Umbilical cord (tissue), 2 donors: ENCODE data around the gene SPDYE8. TPM values are rescaled to one million over a fixed set of nuclear protein-coding genes. Genes with fewer than 3 reads are reported as not detected.
"Not testable (repeated sequence)": the region's sequence is repeated elsewhere in the genome, so short reads cannot be mapped to it uniquely, and the experiment has no call there.

ENCODE experiments used
- DNase-seq: peaks from one replicate; pipeline ENCODE4 v3.0.0-alpha.2; 2015; ENCODE audit warnings: low spot score
- total RNA-seq: library from RNA; depleted of rRNA; stranded (reverse); fragments of >200 nt; gene quantifications from one replicate; pipeline ENCODE4 v1.2.3, GENCODE V29; 2014; ENCODE audit warnings: low replicate concordance; ENCODE audit not compliant: insufficient read depth

Gene SPDYE8, protein sequence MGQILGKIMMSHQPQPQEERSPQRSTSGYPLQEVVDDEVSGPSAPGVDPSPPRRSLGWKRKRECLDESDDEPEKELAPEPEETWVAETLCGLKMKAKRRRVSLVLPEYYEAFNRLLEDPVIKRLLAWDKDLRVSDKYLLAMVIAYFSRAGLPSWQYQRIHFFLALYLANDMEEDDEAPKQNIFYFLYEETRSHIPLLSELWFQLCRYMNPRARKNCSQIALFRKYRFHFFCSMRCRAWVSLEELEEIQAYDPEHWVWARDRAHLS
- 0.48 TPM for total RNA-seq

DNA sequence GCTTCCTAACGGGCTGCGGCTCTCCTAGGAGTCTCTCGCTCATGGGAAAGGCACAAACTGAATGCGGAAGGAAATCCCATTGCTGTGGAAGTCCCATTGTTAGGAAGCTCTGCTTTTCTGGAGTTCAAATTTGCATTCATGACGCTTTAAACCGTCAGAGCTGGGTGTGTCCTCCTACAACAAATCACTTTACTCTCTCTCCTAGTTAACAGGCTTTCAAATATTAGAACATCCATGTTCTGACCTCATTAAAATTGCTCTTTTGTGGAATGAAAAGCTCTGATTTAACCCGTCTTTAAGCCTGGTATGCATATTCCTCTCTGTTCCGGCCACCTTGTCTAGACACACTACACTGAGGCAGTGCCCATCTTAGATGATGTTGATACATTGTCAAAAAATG lies at the start of gene SPDYE8:
SPDYE8 (minus strand) TSS at position 101 of the 400 bp plus-strand sequence. CDS start 1,800 bp downstream, outside the sequence.
- not testable (repeated sequence) for DNase-seq

DNA sequence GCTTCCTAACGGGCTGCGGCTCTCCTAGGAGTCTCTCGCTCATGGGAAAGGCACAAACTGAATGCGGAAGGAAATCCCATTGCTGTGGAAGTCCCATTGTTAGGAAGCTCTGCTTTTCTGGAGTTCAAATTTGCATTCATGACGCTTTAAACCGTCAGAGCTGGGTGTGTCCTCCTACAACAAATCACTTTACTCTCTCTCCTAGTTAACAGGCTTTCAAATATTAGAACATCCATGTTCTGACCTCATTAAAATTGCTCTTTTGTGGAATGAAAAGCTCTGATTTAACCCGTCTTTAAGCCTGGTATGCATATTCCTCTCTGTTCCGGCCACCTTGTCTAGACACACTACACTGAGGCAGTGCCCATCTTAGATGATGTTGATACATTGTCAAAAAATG lies 28.2 kb upstream of the SPDYE8 start, which contains the start of gene SPDYE11:
SPDYE11 (minus strand) TSS at position 101 of the 400 bp plus-strand sequence. CDS start 1,800 bp downstream, outside the sequence.
- DNase-seq = not testable (repeated sequence)

DNA sequence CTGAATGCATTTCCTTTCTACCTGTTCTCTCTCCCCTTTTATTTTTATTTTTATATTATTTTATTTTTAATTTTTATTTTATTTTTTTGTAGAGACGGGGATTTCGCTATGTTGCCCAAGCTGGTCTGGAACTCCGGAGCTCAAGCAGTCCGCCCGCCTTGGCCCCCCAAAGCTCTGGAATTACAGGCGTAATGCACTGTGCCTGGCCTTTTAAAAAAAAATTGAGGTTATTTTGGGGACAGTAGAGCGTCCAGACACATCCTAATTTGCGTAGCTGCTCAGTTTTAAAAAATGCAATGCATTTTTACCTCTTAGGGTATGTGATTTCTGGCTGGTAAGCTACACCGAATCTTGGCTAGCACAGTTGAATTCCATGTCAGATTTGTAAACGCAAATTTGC lies 23.1 kb downstream of the SPDYE8 start:
- not testable (repeated sequence) for DNase-seq

DNA sequence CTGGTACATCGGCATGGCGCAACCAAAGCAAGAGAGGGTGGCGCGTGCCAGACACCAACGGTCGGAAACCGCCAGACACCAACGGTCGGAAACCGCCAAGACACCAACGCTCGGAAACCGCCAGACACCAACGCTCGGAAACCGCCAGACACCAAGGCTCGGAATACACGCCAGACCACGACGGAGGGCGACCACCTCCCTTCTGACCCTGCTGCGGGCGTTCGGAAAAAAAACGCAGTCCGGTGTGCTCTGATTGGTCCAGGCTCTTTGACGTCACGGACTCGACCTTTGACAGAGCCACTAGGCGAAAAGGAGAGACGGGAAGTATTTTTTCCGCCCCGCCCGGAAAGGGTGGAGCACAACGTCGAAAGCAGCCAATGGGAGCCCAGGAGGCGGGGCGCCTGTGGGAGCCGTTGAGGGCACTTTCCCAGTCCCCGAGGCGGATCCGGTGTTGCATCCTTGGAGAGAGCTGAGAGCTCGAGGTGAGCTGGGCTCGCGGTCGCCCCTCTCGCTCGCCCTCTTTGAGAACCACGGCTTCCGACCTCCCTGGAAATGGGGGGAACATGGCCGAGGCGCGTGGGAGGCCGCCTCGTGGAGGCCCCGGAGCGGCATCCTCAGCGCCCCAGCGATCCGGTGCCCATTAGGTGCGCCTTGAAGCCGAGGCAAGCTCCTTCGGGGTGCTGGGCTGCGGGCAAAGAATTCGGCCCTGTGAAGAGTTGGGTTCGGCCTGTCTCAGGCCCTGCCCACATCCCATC lies 23.7 kb downstream of the SPDYE8 start:
- DNase-seq = not testable (repeated sequence)

DNA sequence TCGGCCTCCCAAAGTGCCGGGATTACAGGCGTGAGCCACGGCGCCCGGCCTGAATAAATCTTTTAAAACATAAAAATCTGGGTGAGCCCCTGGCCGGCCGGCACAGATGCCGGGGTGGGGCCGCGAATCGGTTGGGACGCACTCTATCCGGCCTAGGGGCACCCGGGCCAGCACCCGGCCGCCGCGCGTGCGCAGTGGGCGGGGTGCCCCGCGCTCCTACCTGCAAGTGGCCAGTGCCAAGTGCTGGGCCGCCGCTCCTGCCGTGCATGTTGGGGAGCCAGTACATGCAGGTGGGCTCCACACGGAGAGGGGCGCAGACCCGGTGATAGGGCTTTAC lies 24.2 kb downstream of the SPDYE8 start:
- not testable (repeated sequence) for DNase-seq

DNA sequence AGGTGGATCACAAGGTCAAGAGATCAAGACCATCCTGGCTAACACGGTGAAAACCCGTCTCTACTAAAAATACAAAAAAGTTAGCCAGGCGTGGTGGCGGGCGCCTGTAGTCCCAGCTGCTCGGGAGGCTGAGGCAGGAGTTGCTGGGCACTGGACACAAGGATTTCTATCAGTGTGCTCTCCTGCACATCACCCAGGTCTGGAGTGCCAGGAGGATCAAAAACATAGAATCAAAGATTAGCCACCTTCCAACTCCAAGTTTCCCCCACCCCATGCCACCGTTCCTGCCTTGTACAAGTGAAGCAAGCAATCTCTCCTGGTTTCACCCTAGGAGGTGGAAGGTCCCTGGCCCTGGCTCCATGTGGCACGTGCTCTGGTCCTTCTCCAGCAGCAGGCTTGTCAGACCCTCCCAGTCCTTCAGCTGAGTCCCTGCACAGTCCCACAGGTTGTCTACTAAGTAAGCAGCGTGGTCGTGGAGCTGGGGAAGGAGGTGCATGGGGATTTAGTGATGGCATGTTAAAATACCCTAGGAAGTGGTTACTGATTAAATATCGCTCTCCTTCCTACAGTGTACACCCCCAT lies 31.6 kb downstream of the SPDYE8 start:
- DNase-seq = not testable (repeated sequence)

DNA sequence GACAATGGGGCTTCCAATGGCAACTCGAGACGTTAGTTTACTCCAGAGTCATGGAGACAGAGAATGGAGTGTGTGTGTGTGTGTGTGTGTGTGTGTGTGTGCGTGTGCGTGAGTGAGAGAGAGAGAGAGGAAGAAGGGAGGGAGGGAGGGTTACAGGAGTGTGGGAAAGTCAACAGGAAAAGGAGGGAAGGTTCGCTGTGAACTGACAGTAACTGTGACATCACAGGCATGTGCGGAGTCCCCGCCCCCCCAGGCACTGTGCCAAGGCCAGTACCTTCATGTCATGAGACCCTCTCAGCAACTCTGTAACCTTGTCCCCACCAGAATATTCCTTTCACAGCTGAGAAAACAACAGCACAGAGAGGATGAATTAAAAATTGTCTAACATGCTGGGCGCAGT lies 32.1 kb downstream of the SPDYE8 start:
- not testable (repeated sequence) for DNase-seq

DNA sequence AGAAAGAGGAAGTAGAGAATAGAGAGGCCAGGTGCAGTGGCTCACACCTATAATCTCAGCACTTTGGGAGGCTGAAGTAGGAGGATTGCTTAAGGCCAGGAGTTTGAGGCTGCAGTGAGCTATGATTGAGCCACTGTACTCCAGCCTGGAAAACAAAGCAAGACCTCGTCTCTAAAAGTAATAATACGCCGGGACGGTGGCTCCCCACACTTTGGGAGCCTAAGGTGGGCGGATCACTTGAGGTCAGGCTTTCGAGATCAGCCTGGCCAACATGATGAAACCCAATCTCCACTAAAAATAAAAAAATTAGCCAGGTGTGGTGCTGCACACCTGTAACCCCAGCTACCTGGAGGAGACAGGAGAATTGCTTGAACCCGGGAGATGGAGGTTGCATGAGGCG lies 34.1 kb downstream of the SPDYE8 start:
- not testable (repeated sequence) for DNase-seq

DNA sequence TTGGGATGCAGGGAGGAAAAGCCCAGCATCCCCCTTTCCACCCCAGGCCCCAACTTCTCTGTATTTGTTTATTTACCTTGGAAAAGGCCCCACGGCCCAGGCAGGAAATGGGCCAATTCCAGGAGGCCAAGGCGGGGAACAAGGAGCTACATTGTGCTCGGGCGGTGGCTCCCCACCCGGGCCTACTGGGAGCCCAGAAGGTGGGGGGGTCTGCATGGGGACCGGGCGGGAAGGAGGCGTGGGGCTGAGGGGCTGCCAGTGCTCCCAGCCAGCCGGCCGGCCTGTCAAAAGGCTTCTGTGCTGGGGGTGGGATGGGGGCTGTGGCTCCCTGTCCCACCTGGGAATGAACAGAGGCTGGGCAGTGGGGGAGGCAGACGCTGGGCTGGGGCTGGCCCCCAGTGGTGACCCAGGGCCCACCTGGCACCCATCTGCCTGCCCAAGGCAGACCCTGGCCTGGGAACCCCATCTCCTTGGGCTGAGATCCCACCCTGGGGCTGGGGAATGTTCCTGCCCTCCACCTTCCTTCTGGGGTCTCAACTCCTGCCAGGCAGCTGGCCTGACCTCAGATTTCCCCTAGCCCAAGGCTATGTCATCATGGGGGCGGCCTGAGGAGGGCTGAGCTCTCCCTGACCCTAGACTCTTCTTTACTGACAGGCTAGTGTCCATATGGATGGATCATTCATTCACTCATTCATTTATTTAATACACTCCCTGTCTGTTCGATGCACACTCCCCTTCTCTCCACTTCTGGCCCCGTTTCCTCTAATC lies 39.2 kb downstream of the SPDYE8 start:
- not testable (repeated sequence) for DNase-seq

DNA sequence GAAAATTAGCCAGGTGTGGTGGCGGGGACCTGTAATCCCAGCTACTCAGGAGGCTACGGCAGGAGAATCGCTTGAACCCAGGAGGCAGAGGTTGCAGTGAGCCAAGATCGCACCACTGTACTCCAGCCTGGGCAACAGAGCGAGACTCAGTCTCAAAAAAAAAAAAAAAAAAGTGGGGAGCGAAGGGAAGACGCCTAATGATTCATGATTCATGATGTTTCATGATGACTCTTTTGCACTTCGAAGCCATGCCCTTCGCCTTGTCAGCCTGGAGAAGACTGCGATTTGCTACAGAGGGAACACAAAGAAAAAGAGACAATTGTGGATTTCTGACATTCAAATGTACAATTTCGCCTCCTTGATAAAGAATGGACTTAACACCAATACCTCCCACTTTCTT lies 47.5 kb downstream of the SPDYE8 start:
- DNase-seq = not testable (repeated sequence)

DNA sequence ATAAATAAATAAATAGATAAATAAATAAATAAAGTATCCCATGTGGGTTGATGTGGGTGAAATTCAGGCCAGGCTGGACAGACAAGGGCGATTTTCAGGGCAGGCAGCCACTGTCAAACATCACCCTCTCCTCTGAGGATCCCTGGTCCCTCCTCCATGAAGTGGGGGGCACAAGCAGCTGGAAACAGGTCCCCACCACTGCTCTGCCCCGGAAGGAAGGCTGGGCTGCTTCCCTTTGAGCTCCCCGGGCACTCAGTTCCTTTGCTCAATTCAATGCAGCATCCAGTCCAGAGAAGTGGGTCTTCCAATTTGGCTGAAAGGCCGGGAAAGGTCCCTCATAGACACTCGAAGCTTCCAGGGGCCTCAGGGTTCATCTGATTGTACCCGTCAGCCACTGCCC lies 49.2 kb downstream of the SPDYE8 start:
- DNase-seq = not testable (repeated sequence)

DNA sequence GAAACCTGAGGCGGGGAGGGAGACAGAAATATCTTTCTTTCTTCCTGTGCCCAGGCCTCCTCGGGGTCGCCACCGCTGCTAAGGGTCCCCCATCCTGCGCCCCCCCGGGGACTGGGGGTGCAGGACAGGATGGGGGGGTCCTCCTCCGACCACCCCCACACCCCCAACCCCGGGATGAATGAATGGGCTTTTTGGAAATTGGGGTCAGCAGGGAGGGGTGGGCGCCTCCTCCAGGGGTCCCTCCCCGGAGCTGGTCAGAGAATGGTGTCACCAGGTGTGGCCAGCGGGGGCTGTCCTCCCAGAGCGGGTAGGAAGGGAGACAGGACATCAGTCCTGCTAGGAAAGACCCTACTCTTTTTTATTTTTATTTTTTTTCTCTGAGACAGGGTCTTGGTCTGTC lies 53.1 kb downstream of the SPDYE8 start:
- DNase-seq = not testable (repeated sequence)

DNA sequence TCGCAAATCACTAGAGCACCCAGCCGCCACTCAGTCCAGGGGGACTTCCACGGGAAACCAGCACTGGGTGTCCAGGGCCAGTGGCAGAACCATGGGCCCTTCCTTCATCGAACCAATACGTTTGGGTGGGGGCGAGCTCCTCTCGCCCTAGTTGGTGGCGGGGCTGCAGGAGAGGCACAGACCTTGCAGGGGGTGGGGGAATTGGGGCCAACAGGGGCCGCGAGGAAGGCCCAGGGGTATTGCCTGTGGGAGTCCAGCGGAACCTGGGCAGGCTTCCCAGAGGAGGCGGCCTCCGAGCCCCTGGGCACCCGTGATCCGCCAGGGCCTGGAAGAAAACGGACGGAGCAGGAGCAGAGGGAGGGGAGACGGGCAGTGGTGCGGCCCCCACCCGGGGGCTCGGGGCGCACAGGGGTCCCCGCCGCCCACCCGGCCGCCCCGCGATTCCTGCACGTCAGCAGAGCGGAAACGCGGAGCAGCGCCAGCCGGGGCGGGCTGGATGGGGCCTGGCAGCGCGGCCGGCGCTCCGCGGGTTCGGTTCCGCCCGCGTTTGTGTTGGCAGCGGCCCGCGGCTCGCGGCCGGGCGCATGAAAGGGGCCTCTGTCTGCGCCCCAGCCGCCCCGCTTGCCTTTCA lies 53.8 kb downstream of the SPDYE8 start:
- DNase-seq = not testable (repeated sequence)

DNA sequence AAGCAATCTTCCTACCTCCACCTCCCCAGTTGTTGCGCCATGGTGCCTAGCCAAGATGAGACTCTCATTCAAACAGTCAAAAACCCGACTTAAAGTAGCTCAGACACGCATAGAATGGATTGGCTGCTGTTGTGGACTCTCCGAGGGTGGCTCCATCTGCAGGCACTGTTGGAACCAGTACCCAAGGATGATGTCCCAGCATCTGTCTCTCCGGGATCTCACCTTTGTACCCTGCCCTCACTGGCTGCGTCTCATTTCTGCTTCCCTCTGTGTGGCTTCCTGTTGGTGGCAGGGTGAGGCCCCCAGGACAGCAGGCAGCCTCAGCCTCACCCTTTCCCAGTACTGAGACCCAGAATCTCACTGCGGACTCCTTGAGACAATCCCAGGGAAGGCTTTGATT lies 54.8 kb downstream of the SPDYE8 start:
- DNase-seq = not testable (repeated sequence)

DNA sequence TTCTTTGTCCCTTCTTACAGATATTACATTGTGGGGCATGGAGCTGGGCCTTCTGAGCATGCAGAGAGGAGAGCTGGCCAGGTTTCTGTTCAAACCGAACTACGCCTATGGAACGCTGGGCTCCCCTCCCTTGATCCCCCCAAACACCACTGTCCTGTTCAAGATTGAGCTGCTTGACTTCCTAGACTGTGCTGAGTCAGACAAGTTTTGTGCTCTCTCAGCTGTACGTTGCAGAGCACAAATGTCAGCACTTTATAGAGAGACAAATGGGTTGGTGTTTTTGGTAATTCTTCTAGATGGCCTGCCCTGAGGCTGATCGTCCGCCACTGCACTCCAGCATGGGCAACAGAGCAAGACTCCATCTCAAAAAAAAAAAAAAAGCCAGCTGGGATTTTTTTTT lies 58.1 kb downstream of the SPDYE8 start:
- DNase-seq = not testable (repeated sequence)

Other genes with a start within 250 kb of the SPDYE8 start
- gene TYW1B, start 201.6 kb downstream of the SPDYE8 start, total RNA-seq = 4.3 TPM
- 7.0 TPM for gene POM121, start 104.7 kb downstream of the SPDYE8 start, total RNA-seq
- gene TRIM74, start 60.3 kb downstream of the SPDYE8 start, total RNA-seq = not detected
- gene SPDYE11, start 28.1 kb upstream of the SPDYE8 start, total RNA-seq = 1.7 TPM
- 1.7 TPM for gene SPDYE9, start 56.3 kb upstream of the SPDYE8 start, total RNA-seq